ENCODE results near the gene PDE12.

Gene PDE12

DNA sequence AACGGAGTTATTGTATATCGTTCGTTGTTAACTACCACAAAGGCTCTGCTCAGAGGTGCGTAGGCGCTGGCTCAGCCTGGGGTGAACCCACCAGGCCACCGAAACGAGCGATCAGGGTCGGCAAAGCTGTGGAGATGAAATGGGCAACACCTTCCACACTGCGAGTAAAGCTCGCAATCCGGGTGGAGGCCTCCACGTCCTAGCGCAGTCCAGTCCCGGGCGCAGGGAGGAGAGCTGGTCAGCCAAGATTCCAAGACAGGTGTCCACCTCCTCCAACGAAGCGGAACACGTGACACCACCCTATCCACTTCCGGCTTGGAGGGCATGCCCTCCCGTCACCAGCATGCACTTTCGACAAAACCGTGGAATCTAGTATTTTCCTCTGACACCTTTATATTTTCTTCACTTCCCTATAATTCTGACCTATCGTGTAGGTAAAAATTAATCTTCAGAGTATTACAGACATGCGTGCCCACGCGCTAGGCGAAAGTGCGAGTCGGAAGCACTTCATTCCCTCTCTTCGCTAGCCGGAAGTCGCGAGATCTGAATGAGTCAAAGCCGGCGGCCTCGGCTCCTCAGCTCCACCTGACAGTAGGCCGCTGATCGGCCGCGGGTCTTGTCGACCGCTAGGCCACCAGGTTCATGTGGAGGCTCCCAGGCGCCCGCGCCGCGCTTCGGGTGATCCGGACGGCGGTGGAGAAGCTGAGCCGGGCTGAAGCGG is at the start of gene PDE12:
Gene PDE12, plus strand, starts transcription at position 537 of the 721 bp plus-strand sequence. Its CDS starts 106 bp downstream, at position 643.
- DNase-seq = peak; percentile 95

GRCh38 chr3:57512166-57512565 is 43.9 kb upstream of the PDE12 start:
- DNase-seq = no peak

- no peak for DNase-seq
Observed at GRCh38 chr3:57518276-57518915, 37.7 kb upstream of the PDE12 start.

DNA sequence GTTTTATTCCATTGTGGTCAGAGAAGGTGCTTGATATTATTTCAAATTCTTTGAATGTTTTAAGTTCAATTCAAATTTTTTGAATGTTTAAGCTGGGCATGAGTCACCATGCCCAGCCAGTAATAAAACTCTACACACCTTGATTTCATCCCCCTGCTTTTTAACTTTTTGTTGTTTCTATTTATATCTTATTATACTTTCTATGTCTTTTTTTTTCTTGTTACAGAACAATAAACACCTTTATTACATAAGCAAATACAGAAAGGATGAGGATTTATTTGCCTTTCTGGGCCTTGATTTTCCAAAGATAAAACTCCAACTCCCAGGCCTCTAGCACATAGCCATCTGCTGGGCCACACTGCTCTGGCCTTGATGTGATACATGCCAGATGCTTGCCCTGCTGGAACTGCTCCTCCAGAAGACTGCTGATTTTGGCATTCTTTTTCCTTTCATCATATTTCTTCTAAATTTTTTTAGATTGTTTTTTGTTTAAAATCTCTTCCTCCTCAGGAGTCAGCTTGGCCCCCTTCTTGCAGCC is 25.9 kb upstream of the PDE12 start:
- DNase-seq = no peak

GRCh38 chr3:57538465-57538864 is 17.6 kb upstream of the PDE12 start:
- DNase-seq = no peak

GRCh38 chr3:57544181-57545125 is 11.6 kb upstream of the PDE12 start, which contains the start of gene DNAH12:
DNAH12 (minus strand) TSS chr3:57544344; CDS start chr3:57542870, 1,474 bp downstream.
- DNase-seq = peak; percentile 59

DNA sequence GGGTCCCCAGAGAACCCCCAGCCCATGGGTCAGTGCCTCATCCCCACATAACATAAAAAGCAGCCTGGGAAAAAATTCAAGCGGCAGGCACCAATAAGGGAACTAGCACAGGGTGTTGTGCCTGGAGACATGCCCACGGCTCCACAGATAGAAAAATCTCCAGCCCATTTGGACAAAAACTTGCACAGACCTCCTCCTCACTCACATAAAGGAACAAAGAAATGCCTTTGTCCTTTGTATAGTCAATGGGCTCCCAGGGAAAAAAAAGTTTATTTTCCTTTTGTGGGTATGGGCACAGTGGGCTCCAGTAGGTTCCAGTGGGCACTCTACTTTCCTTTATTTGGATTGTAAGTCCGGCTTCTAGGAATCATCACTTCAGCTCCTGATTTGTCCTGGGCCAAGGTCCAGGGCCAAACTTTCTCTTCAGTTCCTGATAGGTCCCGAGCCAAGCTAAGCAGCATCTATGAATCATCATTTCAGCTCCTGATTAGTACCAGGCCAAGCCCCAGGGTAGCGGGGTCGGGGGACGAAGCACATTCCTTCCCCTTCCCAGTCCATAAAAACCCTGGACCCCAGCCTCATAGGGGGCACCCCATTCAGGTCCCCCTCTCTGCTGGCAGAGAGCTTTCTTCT is 10.3 kb upstream of the PDE12 start:
- DNase-seq = no peak

DNA sequence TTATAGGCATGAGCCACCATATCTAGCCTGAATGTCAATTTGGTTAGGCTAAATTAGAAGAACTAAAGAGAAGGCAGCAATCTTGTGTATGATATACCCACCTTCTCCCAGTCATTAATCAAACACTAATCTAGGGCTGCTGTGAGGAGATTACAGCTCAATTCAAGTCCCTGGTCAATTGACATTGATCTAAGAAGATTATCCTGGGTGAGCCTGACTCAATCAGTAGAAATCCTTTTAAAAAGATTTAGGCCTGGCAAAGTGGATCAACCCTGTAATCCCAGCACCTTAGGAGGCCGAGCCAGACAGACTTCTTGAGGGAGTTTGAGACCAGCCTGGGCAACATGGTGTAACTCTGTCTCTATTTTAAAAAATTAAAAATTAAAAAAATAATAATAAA is 9.5 kb upstream of the PDE12 start:
- no peak for DNase-seq

GRCh38 chr3:57555306-57555705 is 768 bp upstream of the PDE12 start:
- DNase-seq = no peak

- DNase-seq = no peak
Observed at GRCh38 chr3:57556459-57557084, 498 bp downstream of the PDE12 start.

DNA sequence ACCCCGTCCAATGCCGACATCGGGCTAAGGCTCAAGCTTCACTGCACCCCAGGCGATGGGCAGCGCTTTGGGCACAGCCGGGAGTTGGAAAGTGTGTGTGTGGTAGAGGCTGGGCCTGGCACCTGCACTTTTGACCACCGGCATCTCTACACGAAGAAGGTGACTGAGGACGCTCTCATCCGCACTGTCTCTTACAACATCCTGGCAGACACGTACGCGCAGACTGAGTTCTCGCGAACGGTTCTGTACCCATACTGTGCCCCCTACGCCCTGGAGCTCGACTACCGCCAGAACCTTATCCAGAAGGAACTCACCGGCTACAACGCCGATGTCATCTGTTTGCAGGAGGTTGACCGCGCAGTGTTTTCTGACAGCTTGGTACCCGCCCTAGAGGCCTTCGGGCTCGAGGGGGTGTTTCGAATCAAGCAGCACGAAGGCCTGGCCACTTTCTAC is 1.0 kb downstream of the PDE12 start:
- no peak for DNase-seq

DNA sequence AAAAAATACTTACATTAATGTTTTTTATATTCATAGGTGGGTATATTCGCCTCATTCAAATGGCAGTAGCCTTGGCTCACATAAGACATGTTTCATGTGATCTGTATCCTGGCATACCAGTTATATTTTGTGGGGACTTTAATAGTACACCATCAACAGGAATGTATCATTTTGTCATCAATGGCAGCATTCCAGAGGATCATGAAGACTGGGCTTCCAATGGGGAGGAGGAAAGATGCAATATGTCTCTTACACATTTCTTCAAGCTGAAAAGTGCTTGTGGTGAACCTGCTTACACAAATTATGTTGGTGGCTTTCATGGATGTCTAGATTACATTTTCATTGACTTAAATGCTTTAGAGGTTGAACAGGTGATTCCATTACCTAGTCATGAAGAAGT is 3.5 kb downstream of the PDE12 start:
- no peak for DNase-seq

- no peak for DNase-seq
Observed at GRCh38 chr3:57569859-57570450, 13.9 kb downstream of the PDE12 start.

- DNase-seq = no peak
Observed at GRCh38 chr3:57570878-57571277, 14.8 kb downstream of the PDE12 start.

DNA sequence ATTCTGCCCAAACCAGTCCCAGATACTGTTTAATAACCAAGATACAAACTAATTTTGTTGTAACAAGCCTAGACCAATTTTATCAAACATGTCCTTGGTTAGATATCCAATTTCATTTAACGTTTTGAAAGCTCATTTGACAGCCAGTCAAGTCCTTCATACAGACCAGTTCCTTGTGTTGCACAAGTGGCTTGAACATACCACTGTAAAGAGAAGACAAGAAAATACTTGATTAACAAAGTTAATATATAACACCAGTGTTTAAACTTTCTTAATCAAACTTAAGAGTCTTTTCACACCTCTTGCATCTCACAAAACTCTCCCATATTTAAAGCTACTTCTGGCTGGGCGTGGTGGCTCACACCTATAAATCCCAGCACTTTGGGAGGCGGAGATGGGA is 16.0 kb downstream of the PDE12 start:
- no peak for DNase-seq

GRCh38 chr3:57575966-57576626 is 20.0 kb downstream of the PDE12 start:
- DNase-seq = no peak

DNA sequence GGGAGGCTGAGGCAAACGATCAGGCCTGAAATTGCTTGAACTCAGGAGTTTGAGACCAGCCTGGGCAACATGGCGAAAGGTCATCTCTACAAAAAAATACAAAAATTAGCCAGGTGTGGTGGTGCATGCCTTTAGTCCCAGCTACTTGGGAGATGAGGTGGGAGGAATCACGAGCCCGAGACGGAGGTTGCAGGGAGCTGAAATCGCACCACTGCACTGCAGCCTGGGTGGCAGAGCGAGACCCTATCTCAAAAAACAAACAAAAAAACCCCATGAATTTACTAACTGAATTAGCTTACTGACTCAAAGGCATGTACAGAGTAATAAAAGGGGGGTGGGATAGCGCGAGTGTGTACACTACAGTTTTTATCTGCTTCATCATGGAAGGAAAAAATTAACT is 21.7 kb downstream of the PDE12 start:
- DNase-seq = no peak

DNA sequence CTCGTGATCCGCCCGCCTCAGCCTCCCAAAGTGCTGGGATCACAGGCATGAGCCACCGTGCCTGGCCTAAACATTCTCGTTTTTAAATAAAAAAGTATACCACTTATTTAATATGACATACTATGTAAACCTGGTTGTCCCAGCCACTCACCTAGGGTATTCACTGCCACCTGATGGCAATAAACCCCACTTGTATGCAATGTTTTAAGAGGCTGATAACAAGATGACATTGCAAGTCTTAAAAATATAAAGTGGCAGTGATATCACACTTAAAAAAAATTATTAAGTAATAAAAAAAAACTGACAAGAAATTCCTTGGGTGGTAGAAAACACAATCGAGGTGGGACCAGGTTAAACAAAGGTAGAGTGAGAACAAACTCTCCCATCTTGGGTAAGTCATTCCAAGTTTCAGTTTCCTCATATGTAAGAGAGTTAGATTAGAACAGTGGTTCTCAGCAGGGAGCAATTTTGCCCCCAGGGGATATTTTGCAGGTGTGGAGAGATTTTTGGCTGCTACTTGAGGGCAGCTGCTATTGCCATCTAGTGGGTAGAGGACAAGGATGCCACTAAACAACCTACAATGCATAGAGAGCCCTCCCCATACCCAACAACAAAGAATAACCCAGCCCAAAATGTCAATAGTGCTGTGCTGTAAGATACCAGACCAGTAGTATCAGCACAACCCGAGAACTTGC is 26.5 kb downstream of the PDE12 start:
- no peak for DNase-seq

DNA sequence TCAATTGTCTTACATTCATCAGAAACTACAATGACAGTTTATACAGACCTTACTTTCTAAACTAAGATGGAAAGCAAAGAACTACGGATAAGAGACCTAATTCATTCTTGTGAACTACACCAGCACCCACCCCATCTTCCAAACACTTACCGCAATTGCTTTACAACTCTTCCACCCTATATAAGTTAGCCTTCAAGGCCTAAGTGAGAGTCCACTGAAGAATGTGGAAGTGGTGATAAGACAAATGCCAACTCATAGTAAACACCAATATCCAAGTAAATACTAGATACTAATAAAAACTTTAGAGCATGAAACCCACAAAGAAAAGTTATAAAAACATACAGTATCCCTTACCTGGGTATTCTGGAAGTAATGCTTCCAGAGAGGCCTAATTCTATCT is 27.5 kb downstream of the PDE12 start:
- no peak for DNase-seq

DNA sequence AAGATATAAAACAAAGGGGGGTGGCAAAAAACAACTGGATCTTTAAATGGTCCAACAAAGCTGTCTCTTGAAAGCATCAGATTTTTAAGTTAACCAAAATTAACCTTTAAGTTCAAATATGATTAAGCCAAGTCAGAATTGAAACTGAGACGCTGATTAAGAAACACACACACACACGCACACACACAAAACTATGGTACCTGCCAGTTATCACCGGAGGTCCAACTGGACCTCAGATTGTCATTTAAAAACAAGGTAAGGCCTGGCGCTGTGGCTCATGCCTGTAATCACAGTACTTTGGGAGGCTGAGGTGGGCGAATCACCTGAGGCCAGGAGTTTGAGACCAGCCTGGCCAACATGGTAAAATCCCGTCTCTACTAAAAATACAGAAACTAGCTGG is 30.7 kb downstream of the PDE12 start:
- no peak for DNase-seq

Measured in NCI-H2227 treated with DMSO at 0.1 percent for 48 hours (cell line).